PC-3 (cell line): ENCODE results near the gene GNAT3. TPM values are rescaled to one million over a fixed set of nuclear protein-coding genes. Genes with fewer than 3 reads are reported as not detected.

Source experiments
- ATAC-seq: fragments of 200-7000 bp; cut with Tn5 transposase; 2 replicates; pipeline ENCODE4 v1.9.1; 2020; ENCODE audit warnings: mild to moderate bottlenecking, moderate library complexity
- BruUV-seq: library from RNA; stranded (reverse); fragments of 400-500 nt; replicated peaks from 2 replicates; lab custom pipeline; 2021; lab: Mats Ljungman, UMichigan
- CTCF ChIA-PET: fragments of 300-600 bp; sonication (Branson Sonifier 250); formaldehyde crosslinking; loops from one replicate; lab custom pipeline; 2022; ENCODE audit warnings: antibody characterized with exemption; lab: Charles Lee
- POLR2A ChIA-PET: fragments of 300-600 bp; sonication (Branson Sonifier 250); formaldehyde crosslinking; loops from one replicate; lab custom pipeline; 2022; ENCODE audit warnings: antibody characterized with exemption; ENCODE audit not compliant: unreplicated experiment; lab: Charles Lee
- DNase-seq: peaks from one replicate; pipeline ENCODE4 v3.0.0-alpha.2; 2015
- H2AFZ ChIP-seq: fragments of 300-600 bp; sonication (generic); 2 replicates; pipeline ENCODE4 v1.6.0; 2016; ENCODE audit warnings: antibody characterized with exemption, low read length
- H3F3A ChIP-seq: fragments of 300-600 bp; sonication (generic); one replicate; pipeline ENCODE4 v1.6.0; 2017; ENCODE audit warnings: antibody characterized with exemption, low read length, control low read depth, mild to moderate bottlenecking; ENCODE audit not compliant: unreplicated experiment
- H3K27ac ChIP-seq: fragments of 300-600 bp; sonication (generic); 2 replicates; pipeline ENCODE4 v1.5.1; 2016; ENCODE audit warnings: mild to moderate bottlenecking, low read length
- H3K27me3 ChIP-seq: fragments of 300-600 bp; sonication (generic); 2 replicates; pipeline ENCODE4 v1.6.1; 2016; ENCODE audit warnings: low read length, mixed read lengths
- H3K36me3 ChIP-seq: fragments of 300-600 bp; sonication (generic); 2 replicates; pipeline ENCODE4 v1.6.1; 2016; ENCODE audit warnings: low read depth, mixed run types, low read length, mixed read lengths
- H3K4me1 ChIP-seq: fragments of 300-600 bp; sonication (generic); 2 replicates; pipeline ENCODE4 v1.5.1; 2016; ENCODE audit warnings: low read length; ENCODE audit not compliant: insufficient read depth
- H3K4me2 ChIP-seq: fragments of 300-600 bp; sonication (generic); 2 replicates; pipeline ENCODE4 v1.6.0; 2016; ENCODE audit warnings: low read length
- H3K4me3 ChIP-seq: fragments of 300-600 bp; sonication (generic); 2 replicates; pipeline ENCODE4 v1.5.1; 2016; ENCODE audit warnings: mild to moderate bottlenecking, low read length, mixed read lengths
- H3K79me2 ChIP-seq: fragments of 300-600 bp; sonication (generic); 2 replicates; pipeline ENCODE4 v1.6.1; 2017; ENCODE audit warnings: low read length, mixed read lengths
- H3K9ac ChIP-seq: fragments of 300-600 bp; sonication (generic); 2 replicates; pipeline ENCODE4 v1.6.0; 2016; ENCODE audit warnings: mild to moderate bottlenecking, low read length
- H3K9me2 ChIP-seq: fragments of 300-600 bp; sonication (generic); replicated peaks from 2 replicates; pipeline ENCODE4 v1.6.1; 2016; ENCODE audit warnings: mixed run types, low read length, mixed read lengths
- H3K9me3 ChIP-seq: fragments of 300-600 bp; sonication (generic); 2 replicates; pipeline ENCODE4 v1.6.1; 2016; ENCODE audit warnings: low read length, mixed read lengths
- H4K20me1 ChIP-seq: fragments of 300-600 bp; sonication (generic); 2 replicates; pipeline ENCODE4 v1.6.1; 2016; ENCODE audit warnings: low read length, mixed read lengths
- EZH2 ChIP-seq: fragments of 300-600 bp; sonication (generic); IDR thresholded peaks from one replicate; pipeline ENCODE4 v1.6.1; 2017; ENCODE audit warnings: antibody characterized with exemption, mild to moderate bottlenecking, low read length; ENCODE audit not compliant: unreplicated experiment
- EZH2phosphoT487 ChIP-seq: fragments of 300-600 bp; sonication (generic); IDR thresholded peaks from 2 replicates; pipeline ENCODE4 v1.6.1; 2018; ENCODE audit warnings: mild to moderate bottlenecking, antibody characterized with exemption, low read length, borderline replicate concordance
- intact Hi-C: fragments of 100-400 bp; cut with micrococcal nuclease; formaldehyde crosslinking; loops from 2 replicates; pipeline ENCODE4 v1.9.0; 2023
- total RNA-seq: library from RNA; depleted of rRNA; stranded (reverse); fragments of >200 nt; gene quantifications from 2 replicates; pipeline ENCODE4 v1.2.3, GENCODE V29; 2014
- TF ChIP-seq, protein P1 (sequence below): fragments of 300-600 bp; sonication (generic); conservative IDR thresholded peaks from 2 replicates; pipeline ENCODE4 v1.5.1; 2017; ENCODE audit warnings: antibody characterized with exemption, low read depth, mild to moderate bottlenecking, low read length

GNAT3 gene
- total RNA-seq, 1 experiment from 2014 or later: not detected

DNA sequence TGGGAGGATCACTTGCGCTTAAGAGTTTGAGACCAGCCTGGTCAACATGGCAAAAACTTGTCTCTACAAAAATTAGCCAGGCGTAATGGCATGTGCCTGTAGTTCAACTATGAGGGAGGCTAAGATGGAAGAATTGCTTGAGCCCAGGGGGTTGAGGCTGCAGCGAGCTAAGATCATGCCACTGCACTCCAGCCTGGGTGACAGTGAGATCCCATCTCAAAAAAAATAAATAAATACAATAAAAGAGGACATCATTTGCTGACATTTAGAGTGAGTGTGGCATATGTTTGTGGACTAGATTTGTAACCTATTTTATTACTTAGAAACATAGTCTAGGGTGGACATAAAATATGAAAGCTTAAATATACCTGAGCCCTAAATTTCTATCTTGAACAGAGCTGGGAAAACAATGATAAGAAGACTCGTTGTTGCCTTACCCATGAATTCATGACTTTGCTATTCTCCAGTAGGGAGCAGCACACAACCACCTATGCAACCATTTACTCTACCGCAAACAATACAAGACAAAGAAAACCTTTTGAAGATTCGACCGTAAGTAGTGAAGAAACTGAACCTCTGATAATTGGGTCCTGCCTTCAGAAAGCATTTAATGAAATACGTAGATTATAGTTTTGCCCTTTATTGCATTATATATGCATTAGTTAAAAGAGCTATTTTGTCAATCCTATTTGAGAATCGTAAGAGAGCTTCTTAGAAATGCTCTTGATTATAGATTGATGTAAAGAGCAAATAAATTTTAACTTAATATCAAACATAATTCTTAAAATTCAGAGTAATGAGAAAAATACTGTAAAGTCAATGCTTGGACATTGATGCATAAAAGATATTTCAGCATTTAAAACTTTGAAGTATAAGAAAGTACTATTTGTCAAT, 83.5 kb downstream of the GNAT3 start:
- Histone ChIP-seq H3K4me2 (peak overlapping the region; percentile 59), H2AFZ (peak overlapping the region; percentile 17; the same call in 1 of the 2 replicates), H3K9me2 (no peaks in the 10 kb centered on the region), H3F3A (no peaks in the 10 kb centered on the region), H4K20me1 (no peaks in the 10 kb centered on the region), H3K9me3 (no peaks in the 10 kb centered on the region), H3K9ac (no peak overlapping the region), H3K4me3 (0 out of 2 replicates have a peak overlapping the region, but pooled peaks have one; percentile 25), H3K4me1 (peaks cover 10% of the 10 kb centered on the region; the same call in 1 of the 2 replicates), H3K27me3 (no peaks in the 10 kb centered on the region), H3K27ac (no peak overlapping the region), H3K79me2 (no peaks in the 10 kb centered on the region), H3K36me3 (no peaks in the 10 kb centered on the region)
- ATAC-seq (peak; percentile 96), DNase-seq (peak; percentile 73)
- POLR2A ChIA-PET: no interaction called here
- CTCF ChIA-PET: interaction anchor here (0.5 to 1.3 kb wide), 6 partner anchors 18 to 1042 kb away, joined by 3 to 6 read pairs (median 4); no protein-coding TSS in a partner anchor
- TF ChIP-seq, protein P1, sequence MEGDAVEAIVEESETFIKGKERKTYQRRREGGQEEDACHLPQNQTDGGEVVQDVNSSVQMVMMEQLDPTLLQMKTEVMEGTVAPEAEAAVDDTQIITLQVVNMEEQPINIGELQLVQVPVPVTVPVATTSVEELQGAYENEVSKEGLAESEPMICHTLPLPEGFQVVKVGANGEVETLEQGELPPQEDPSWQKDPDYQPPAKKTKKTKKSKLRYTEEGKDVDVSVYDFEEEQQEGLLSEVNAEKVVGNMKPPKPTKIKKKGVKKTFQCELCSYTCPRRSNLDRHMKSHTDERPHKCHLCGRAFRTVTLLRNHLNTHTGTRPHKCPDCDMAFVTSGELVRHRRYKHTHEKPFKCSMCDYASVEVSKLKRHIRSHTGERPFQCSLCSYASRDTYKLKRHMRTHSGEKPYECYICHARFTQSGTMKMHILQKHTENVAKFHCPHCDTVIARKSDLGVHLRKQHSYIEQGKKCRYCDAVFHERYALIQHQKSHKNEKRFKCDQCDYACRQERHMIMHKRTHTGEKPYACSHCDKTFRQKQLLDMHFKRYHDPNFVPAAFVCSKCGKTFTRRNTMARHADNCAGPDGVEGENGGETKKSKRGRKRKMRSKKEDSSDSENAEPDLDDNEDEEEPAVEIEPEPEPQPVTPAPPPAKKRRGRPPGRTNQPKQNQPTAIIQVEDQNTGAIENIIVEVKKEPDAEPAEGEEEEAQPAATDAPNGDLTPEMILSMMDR: peak; percentile 92
- no peak for TF ChIP-seq EZH2phosphoT487
- intact Hi-C loops: loop anchor here (1.0 to 10.0 kb wide), 4 partner anchors 25 to 1046 kb away; no protein-coding TSS in a partner anchor
- no TSS peak for BruUV-seq

DNA sequence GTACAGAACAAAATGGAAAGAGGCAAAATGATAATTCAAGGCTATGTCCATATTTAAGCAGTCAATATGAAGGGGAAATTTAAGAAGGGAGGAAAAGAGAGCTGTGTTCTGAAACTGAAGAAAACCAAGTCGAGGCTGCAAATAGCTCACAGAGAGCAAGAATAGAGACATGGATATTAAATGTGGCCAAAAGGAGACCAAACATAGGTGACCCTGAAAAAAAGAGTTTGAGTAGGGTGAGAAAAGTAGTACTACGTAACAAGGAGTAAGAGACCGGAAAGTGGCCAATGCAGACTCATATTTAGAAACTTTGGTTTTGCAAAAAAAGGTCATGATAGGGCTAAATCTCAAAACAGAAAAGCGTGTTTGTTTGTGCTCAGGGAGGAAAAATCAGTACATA, 84.6 kb downstream of the GNAT3 start:
- no peak for TF ChIP-seq EZH2phosphoT487
- TF ChIP-seq EZH2: no peak
- TF ChIP-seq, protein P1: no peak
- no peak overlapping the region for H2AFZ ChIP-seq
- DNase-seq (no peak), ATAC-seq (no peak)
- peaks cover 5% of the 10 kb centered on the region; the same call in 1 of the 2 replicates for H3K4me1 ChIP-seq
- H3K79me2 ChIP-seq: no peaks in the 10 kb centered on the region
- ChIA-PET POLR2A (interaction anchor here (0.6 kb wide), 1 partner anchor 13 kb away, joined by 4 read pairs; no protein-coding TSS in a partner anchor), CTCF (interaction anchor here (0.5 to 1.0 kb wide), 3 partner anchors 26 to 295 kb away, joined by 3 to 6 read pairs (median 4); no protein-coding TSS in a partner anchor)
- no peaks in the 10 kb centered on the region for H3K27me3 ChIP-seq
- no peaks in the 10 kb centered on the region for H4K20me1 ChIP-seq
- H3K4me2 ChIP-seq: no peak overlapping the region
- no peaks in the 10 kb centered on the region for H3K36me3 ChIP-seq
- no peak overlapping the region for H3K4me3 ChIP-seq
- intact Hi-C loops: loop anchor here (10.0 kb wide), 1 partner anchor 1048 kb away; no protein-coding TSS in a partner anchor
- no TSS peak for BruUV-seq
- no peaks in the 10 kb centered on the region for H3K9me2 ChIP-seq
- H3K9me3 ChIP-seq: no peaks in the 10 kb centered on the region
- H3F3A ChIP-seq: no peaks in the 10 kb centered on the region
- no peak overlapping the region for H3K9ac ChIP-seq
- H3K27ac ChIP-seq: no peak overlapping the region
